ENCODE data around the gene ABHD12. TPM values are rescaled to one million over a fixed set of nuclear protein-coding genes. Genes with fewer than 3 reads are reported as not detected.

ABHD12 gene
- total RNA-seq, 2 donors from 2014 or later = 54.2 to 60.6 TPM

DNA sequence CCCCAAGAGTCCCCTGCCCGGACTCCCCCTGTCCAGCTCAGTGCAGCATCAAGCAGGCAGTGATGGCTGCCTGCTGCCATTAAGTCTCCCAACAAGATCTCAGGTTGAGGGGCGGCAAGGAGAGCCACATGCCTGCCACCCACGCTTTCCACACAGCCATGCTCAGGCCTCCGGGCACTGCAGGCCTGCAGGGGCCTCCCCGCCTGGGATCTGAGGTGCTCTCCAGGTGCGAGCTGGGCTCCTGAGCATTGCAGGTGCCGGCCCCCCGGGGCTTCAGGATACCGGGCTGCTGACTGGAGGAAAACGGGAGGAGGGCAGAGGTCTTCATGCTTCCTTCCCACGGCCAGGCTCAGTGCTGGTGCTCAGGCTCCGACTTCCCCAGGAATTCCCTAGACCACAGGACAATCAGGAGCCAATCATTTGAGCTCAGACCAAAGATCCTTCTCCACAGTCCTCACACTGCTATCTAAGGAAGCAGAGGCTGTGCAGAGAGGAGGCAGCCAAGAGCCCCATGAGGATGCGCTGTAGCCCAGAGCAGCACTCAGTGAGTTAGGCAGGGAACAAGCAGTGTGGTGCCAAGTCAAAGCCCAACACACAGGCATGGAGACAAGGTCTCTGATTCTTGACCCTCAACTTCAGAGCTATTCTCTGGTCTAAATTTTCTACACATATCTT, 90.0 kb downstream of the ABHD12 start:
- H3K4me1 ChIP-seq = no peaks in the 10 kb centered on the region
- no peaks in the 10 kb centered on the region for H3K36me3 ChIP-seq
- no peak overlapping the region for H3K4me3 ChIP-seq
- TF ChIP-seq, protein P1, sequence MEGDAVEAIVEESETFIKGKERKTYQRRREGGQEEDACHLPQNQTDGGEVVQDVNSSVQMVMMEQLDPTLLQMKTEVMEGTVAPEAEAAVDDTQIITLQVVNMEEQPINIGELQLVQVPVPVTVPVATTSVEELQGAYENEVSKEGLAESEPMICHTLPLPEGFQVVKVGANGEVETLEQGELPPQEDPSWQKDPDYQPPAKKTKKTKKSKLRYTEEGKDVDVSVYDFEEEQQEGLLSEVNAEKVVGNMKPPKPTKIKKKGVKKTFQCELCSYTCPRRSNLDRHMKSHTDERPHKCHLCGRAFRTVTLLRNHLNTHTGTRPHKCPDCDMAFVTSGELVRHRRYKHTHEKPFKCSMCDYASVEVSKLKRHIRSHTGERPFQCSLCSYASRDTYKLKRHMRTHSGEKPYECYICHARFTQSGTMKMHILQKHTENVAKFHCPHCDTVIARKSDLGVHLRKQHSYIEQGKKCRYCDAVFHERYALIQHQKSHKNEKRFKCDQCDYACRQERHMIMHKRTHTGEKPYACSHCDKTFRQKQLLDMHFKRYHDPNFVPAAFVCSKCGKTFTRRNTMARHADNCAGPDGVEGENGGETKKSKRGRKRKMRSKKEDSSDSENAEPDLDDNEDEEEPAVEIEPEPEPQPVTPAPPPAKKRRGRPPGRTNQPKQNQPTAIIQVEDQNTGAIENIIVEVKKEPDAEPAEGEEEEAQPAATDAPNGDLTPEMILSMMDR (IDR thresholded peaks at IDR 0.05) = no peak
- H3K9ac ChIP-seq (ENCODE audit: low read depth in 2 of 2, low read length in 2 of 2) = no peak overlapping the region
- no peaks in the 10 kb centered on the region for H3K9me3 ChIP-seq
- intact Hi-C loops (cut with DNase I) = no loop called here
- no peak overlapping the region for H3K27ac ChIP-seq
- H3K27me3 ChIP-seq = no peaks in the 10 kb centered on the region
- no peak for DNase-seq

DNA sequence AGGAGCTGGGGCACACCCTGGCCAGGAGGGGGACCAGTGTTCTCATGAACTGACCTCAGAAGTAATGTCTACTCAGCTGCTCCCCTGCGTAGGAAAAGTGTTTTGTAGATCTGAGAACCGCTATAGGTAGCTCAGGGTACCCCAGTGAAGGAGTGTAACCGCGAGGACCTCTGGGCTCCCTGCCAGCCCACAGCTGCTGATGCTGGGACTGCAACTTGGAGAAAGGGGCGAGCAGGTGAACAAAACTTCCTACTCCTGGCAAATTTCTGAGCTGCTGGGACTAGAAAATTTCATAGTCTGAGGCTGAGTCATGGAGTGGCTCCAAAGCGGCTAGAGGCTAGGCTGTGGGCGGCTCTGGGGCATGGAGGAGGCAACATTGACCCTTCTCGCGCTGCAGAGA, 90.8 kb downstream of the ABHD12 start:
- no peaks in the 10 kb centered on the region for H3K36me3 ChIP-seq
- H3K27ac ChIP-seq = no peak overlapping the region
- TF ChIP-seq, protein P1 (IDR thresholded peaks at IDR 0.05) = no peak
- no peak overlapping the region for H3K9ac ChIP-seq (ENCODE audit: low read depth in 2 of 2, low read length in 2 of 2)
- H3K4me1 ChIP-seq = no peaks in the 10 kb centered on the region
- intact Hi-C loops (cut with DNase I) = loop anchor here (5.0 kb wide), 1 partner anchor 102 kb away; no protein-coding TSS in a partner anchor
- H3K27me3 ChIP-seq = no peaks in the 10 kb centered on the region
- no peak overlapping the region for H3K4me3 ChIP-seq
- no peak for DNase-seq
- no peaks in the 10 kb centered on the region for H3K9me3 ChIP-seq

DNA sequence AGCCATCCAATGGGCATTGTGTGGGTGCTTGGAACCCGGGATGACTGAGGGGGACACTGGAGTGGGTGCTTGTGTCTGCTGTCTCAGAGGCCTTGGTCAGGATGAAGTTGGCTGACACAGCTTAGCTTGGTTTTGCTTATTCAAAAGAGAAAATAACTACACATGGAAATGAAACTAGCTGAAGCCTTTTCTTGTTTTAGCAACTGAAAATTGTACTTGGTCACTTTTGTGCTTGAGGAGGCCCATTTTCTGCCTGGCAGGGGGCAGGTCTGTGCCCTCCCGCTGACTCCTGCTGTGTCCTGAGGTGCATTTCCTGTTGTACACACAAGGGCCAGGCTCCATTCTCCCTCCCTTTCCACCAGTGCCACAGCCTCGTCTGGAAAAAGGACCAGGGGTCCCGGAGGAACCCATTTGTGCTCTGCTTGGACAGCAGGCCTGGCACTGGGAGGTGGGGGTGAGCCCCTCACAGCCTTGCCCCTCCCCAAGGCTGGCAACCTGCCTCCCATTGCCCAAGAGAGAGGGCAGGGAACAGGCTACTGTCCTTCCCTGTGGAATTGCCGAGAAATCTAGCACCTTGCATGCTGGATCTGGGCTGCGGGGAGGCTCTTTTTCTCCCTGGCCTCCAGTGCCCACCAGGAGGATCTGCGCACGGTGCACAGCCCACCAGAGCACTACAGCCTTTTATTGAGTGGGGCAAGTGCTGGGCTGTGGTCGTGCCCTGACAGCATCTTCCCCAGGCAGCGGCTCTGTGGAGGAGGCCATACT, 93.3 kb downstream of the ABHD12 start:
- intact Hi-C loops (cut with DNase I) = loop anchor here (5.0 kb wide), 1 partner anchor 105 kb away; no protein-coding TSS in a partner anchor
- H3K4me3 ChIP-seq = no peak overlapping the region
- H3K27me3 ChIP-seq = no peaks in the 10 kb centered on the region
- no peak for DNase-seq
- H3K9me3 ChIP-seq = no peaks in the 10 kb centered on the region
- H3K9ac ChIP-seq (ENCODE audit: low read depth in 2 of 2, low read length in 2 of 2) = peak overlapping the region in 1 of 2 donors; percentile 26
- H3K36me3 ChIP-seq = peaks cover 9% of the 10 kb centered on the region
- TF ChIP-seq, protein P1 (IDR thresholded peaks at IDR 0.05) = no peak
- no peaks in the 10 kb centered on the region for H3K4me1 ChIP-seq
- H3K27ac ChIP-seq = peak overlapping the region; percentile 36

DNA sequence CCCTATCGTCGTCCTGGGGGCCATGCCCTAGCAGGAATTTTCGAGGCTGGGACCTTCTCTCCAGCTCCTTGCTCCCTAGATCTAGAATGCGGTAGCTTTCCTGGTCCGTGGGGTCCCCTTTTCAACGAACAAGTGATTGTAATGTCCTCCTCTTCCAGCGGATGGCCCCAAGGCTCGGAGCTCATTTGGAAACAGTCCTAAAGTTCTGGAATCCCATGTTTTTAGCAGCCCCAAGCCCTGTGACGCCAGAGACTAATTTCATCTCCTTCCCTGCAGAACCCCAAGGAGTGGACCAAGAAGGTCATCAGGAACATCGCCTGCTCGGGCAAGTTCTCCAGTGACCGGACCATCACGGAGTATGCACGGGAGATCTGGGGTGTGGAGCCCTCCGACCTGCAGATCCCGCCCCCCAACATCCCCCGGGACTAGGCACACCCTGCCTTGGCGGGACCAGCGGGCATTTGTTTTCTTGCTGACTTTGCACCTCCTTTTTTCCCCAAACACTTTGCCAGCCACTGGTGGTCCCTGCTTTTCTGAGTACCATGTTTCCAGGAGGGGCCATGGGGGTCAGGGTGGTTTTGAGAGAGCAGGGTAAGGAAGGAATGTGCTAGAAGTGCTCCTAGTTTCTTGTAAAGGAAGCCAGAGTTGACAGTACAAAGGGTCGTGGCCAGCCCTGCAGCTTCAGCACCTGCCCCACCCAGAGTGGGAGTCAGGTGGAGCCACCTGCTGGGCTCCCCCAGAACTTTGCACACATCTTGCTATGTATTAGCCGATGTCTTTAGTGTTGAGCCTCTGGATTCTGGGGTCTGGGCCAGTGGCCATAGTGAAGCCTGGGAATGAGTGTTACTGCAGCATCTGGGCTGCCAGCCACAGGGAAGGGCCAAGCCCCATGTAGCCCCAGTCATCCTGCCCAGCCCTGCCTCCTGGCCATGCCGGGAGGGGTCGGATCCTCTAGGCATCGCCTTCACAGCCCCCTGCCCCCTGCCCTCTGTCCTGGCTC, 94.2 kb downstream of the ABHD12 start:
- intact Hi-C loops (cut with DNase I) = loop anchor here (5.0 kb wide), 1 partner anchor 106 kb away; no protein-coding TSS in a partner anchor
- H3K9me3 ChIP-seq = no peaks in the 10 kb centered on the region
- DNase-seq = no peak
- H3K9ac ChIP-seq (ENCODE audit: low read depth in 2 of 2, low read length in 2 of 2) = peak overlapping the region; percentile 12 to 57
- no peak overlapping the region for H3K4me3 ChIP-seq
- no peaks in the 10 kb centered on the region for H3K4me1 ChIP-seq
- H3K36me3 ChIP-seq = peaks cover 9% of the 10 kb centered on the region
- TF ChIP-seq, protein P1 (IDR thresholded peaks at IDR 0.05) = no peak
- H3K27ac ChIP-seq = peak overlapping the region; percentile 36
- H3K27me3 ChIP-seq = no peaks in the 10 kb centered on the region
